Measurements from ENCODE around the gene ZNF219.

ZNF219 gene

DNA sequence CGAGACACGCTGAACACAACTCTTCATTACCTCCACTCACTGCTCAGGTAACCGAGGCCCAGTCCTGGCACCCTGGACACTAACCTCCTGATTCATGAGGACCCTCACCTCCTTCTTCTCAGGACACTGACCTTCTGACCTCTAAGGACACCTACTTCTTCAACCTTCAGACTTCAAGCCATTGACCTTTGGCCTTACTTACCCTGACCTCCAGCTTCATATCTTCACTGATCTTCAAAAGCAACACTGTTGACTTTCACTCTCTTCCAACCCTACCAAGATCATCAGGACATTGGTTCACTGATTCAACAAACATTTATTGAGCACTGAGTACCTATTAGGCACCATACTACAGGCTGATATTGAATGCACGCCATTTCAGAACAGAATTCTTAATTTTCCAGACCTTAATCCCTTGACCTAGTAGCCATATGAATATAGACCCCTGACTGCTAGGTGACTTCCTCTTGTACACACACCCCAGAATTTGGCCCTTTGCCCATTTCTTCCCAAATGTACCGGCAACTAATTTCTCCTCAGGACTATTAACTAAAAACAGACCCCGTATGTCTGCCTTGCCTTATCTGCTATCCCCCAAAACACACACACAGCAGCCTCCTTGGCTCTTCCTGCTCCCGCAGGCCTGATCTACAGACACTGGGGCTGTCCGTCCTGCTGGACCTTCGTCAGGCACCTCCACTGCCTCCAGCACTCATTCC lies 22.6 kb downstream of the ZNF219 start:
- no peak for DNase-seq (ENCODE audit: low read depth, low spot score)
- TF ChIP-seq, protein P1, sequence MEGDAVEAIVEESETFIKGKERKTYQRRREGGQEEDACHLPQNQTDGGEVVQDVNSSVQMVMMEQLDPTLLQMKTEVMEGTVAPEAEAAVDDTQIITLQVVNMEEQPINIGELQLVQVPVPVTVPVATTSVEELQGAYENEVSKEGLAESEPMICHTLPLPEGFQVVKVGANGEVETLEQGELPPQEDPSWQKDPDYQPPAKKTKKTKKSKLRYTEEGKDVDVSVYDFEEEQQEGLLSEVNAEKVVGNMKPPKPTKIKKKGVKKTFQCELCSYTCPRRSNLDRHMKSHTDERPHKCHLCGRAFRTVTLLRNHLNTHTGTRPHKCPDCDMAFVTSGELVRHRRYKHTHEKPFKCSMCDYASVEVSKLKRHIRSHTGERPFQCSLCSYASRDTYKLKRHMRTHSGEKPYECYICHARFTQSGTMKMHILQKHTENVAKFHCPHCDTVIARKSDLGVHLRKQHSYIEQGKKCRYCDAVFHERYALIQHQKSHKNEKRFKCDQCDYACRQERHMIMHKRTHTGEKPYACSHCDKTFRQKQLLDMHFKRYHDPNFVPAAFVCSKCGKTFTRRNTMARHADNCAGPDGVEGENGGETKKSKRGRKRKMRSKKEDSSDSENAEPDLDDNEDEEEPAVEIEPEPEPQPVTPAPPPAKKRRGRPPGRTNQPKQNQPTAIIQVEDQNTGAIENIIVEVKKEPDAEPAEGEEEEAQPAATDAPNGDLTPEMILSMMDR (IDR thresholded peaks at IDR 0.05; ENCODE audit: low read depth, low read length) = no peak
- in situ Hi-C loops (cut with HindIII; ENCODE audit: low sequenced_read_pairs) = no loop called here
- no peak overlapping the region for H3K4me3 ChIP-seq (ENCODE audit: low read depth, low read length)

- TF ChIP-seq, protein P1 (IDR thresholded peaks at IDR 0.05; ENCODE audit: low read depth, low read length) = no peak
- no peak for DNase-seq (ENCODE audit: low read depth, low spot score)
- in situ Hi-C loops (cut with HindIII; ENCODE audit: low sequenced_read_pairs) = no loop called here
- no peak overlapping the region for H3K4me3 ChIP-seq (ENCODE audit: low read depth, low read length)
Measured at GRCh38 chr14:21074398-21075272, 23.8 kb downstream of the ZNF219 start.

DNA sequence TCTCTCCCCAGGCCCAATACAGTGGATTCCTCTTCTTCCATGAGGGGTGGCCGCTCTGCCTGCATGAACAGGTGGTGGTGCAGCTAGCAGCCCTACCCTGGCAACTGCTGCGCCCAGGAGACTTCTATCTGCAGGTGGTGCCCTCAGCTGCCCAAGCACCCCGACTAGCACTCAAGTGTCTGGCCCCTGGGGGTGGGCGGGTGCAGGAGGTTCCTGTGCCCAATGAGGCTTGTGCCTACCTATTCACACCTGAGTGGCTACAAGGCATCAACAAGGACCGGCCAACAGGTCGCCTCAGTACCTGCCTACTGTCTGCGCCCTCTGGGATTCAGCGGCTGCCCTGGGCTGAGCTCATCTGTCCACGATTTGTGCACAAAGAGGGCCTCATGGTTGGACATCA lies 24.5 kb downstream of the ZNF219 start:
- in situ Hi-C loops (cut with HindIII; ENCODE audit: low sequenced_read_pairs) = no loop called here
- TF ChIP-seq, protein P1 (IDR thresholded peaks at IDR 0.05; ENCODE audit: low read depth, low read length) = no peak
- no peak for DNase-seq (ENCODE audit: low read depth, low spot score)
- no peak overlapping the region for H3K4me3 ChIP-seq (ENCODE audit: low read depth, low read length)

DNA sequence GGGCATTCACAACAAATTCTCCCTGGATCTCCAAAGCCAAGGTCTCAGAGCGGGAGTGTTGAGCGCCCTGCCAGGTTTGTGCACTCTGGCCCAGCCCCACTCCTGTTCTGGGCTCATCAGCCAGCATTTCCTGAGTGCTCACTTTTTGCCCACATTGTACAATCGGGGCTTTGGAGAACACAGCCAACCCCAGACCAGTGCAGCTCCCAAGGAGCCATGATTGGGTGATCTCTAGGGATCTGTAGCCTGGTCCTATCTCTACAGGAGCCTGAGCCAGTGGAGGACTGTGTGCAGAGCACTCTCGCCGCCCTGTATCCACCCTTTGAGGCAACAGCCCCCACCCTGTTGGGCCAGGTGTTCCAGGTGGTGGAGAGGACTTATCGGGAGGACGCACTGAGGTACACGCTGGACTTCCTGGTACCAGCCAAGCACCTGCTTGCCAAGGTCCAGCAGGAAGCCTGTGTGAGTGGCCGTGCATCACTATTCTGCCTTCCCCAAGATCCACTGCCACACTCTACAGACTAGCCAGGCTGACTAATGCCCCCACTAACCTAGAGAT lies 25.6 kb downstream of the ZNF219 start:
- DNase-seq (ENCODE audit: low read depth, low spot score) = no peak
- in situ Hi-C loops (cut with HindIII; ENCODE audit: low sequenced_read_pairs) = no loop called here
- TF ChIP-seq, protein P1 (IDR thresholded peaks at IDR 0.05; ENCODE audit: low read depth, low read length) = no peak
- no peak overlapping the region for H3K4me3 ChIP-seq (ENCODE audit: low read depth, low read length)

- TF ChIP-seq, protein P1 (IDR thresholded peaks at IDR 0.05; ENCODE audit: low read depth, low read length) = peak; percentile 11
- peak overlapping the region; percentile 86 for H3K4me3 ChIP-seq (ENCODE audit: low read depth, low read length)
- peak; percentile 83 for DNase-seq (ENCODE audit: low read depth, low spot score)
- in situ Hi-C loops (cut with HindIII; ENCODE audit: low sequenced_read_pairs) = no loop called here
Measured at GRCh38 chr14:21072031-21072473, 26.4 kb downstream of the ZNF219 start.

- TF ChIP-seq, protein P1 (IDR thresholded peaks at IDR 0.05; ENCODE audit: low read depth, low read length) = no peak
- DNase-seq (ENCODE audit: low read depth, low spot score) = peak; percentile 98
- H3K4me3 ChIP-seq (ENCODE audit: low read depth, low read length) = peak overlapping the region; percentile 86
- in situ Hi-C loops (cut with HindIII; ENCODE audit: low sequenced_read_pairs) = no loop called here
Measured at GRCh38 chr14:21071225-21072030, 27.0 kb downstream of the ZNF219 start.

Measured in astrocyte of the spinal cord (primary cell).